ENCODE results near the gene ADGRG2.

The ADGRG2 gene

GRCh38 chrX:19127649-19128168 is 5.4 kb upstream of the ADGRG2 start:
- Histone ChIP-seq H3K36me3 (ENCODE audit: control insufficient read depth in 2 of 2, insufficient read depth in 2 of 2, low read length in 2 of 2) (no peaks in the 10 kb centered on the region), H3K9me3 (ENCODE audit: control insufficient read depth in 2 of 2, low read length in 2 of 2) (peaks cover 0 to 3% of the 10 kb centered on the region in 2 donors), H3K4me3 (ENCODE audit: low read length in 2 of 2) (no peak overlapping the region), H3K9ac (ENCODE audit: low read length in 2 of 2) (no peak overlapping the region), H3K4me1 (ENCODE audit: control insufficient read depth, insufficient read depth, low read length) (no peaks in the 10 kb centered on the region), H3K27ac (ENCODE audit: low read length) (no peak overlapping the region), H3K27me3 (ENCODE audit: control insufficient read depth in 1 of 2, insufficient read depth in 2 of 2, low read length in 2 of 2) (peaks cover 5 to 20% of the 10 kb centered on the region in 2 donors)

GRCh38 chrX:19122641-19123009 is 357 bp upstream of the ADGRG2 start:
- peaks cover 0 to 3% of the 10 kb centered on the region in 2 donors for H3K9me3 ChIP-seq (ENCODE audit: control insufficient read depth in 2 of 2, low read length in 2 of 2)
- peaks cover 3% of the 10 kb centered on the region for H3K4me1 ChIP-seq (ENCODE audit: control insufficient read depth, insufficient read depth, low read length)
- no peak overlapping the region for H3K9ac ChIP-seq (ENCODE audit: low read length in 2 of 2)
- H3K36me3 ChIP-seq (ENCODE audit: control insufficient read depth in 2 of 2, insufficient read depth in 2 of 2, low read length in 2 of 2): no peaks in the 10 kb centered on the region
- H3K27me3 ChIP-seq (ENCODE audit: control insufficient read depth in 1 of 2, insufficient read depth in 2 of 2, low read length in 2 of 2): peaks cover 13 to 33% of the 10 kb centered on the region in 2 donors
- no peak overlapping the region for H3K4me3 ChIP-seq (ENCODE audit: low read length in 2 of 2)
- H3K27ac ChIP-seq (ENCODE audit: low read length): no peak overlapping the region

- H3K36me3 ChIP-seq (ENCODE audit: control insufficient read depth in 2 of 2, insufficient read depth in 2 of 2, low read length in 2 of 2): no peaks in the 10 kb centered on the region
- peak overlapping the region in 1 of 2 donors; percentile 57 for H3K4me3 ChIP-seq (ENCODE audit: low read length in 2 of 2)
- H3K27ac ChIP-seq (ENCODE audit: low read length): no peak overlapping the region
- H3K27me3 ChIP-seq (ENCODE audit: control insufficient read depth in 1 of 2, insufficient read depth in 2 of 2, low read length in 2 of 2): peaks cover 13 to 33% of the 10 kb centered on the region in 2 donors
- H3K4me1 ChIP-seq (ENCODE audit: control insufficient read depth, insufficient read depth, low read length): peaks cover 3% of the 10 kb centered on the region
- H3K9me3 ChIP-seq (ENCODE audit: control insufficient read depth in 2 of 2, low read length in 2 of 2): peaks cover 0 to 3% of the 10 kb centered on the region in 2 donors
- no peak overlapping the region for H3K9ac ChIP-seq (ENCODE audit: low read length in 2 of 2)
Observed at GRCh38 chrX:19121466-19121865, 802 bp downstream of the ADGRG2 start.

GRCh38 chrX:19110642-19111041 is 11.6 kb downstream of the ADGRG2 start:
- Histone ChIP-seq H3K4me1 (ENCODE audit: control insufficient read depth, insufficient read depth, low read length) (no peaks in the 10 kb centered on the region), H3K9me3 (ENCODE audit: control insufficient read depth in 2 of 2, low read length in 2 of 2) (no peaks in the 10 kb centered on the region), H3K4me3 (ENCODE audit: low read length in 2 of 2) (no peak overlapping the region), H3K27me3 (ENCODE audit: control insufficient read depth in 1 of 2, insufficient read depth in 2 of 2, low read length in 2 of 2) (no peaks in the 10 kb centered on the region), H3K36me3 (ENCODE audit: control insufficient read depth in 2 of 2, insufficient read depth in 2 of 2, low read length in 2 of 2) (no peaks in the 10 kb centered on the region), H3K9ac (ENCODE audit: low read length in 2 of 2) (no peak overlapping the region), H3K27ac (ENCODE audit: low read length) (no peak overlapping the region)

GRCh38 chrX:19107035-19107434 is 15.2 kb downstream of the ADGRG2 start:
- Histone ChIP-seq H3K4me1 (ENCODE audit: control insufficient read depth, insufficient read depth, low read length) (no peaks in the 10 kb centered on the region), H3K27ac (ENCODE audit: low read length) (no peak overlapping the region), H3K4me3 (ENCODE audit: low read length in 2 of 2) (no peak overlapping the region), H3K9me3 (ENCODE audit: control insufficient read depth in 2 of 2, low read length in 2 of 2) (no peaks in the 10 kb centered on the region), H3K36me3 (ENCODE audit: control insufficient read depth in 2 of 2, insufficient read depth in 2 of 2, low read length in 2 of 2) (no peaks in the 10 kb centered on the region), H3K27me3 (ENCODE audit: control insufficient read depth in 1 of 2, insufficient read depth in 2 of 2, low read length in 2 of 2) (peaks cover 0 to 5% of the 10 kb centered on the region in 2 donors), H3K9ac (ENCODE audit: low read length in 2 of 2) (no peak overlapping the region)

- Histone ChIP-seq H3K9ac (ENCODE audit: low read length in 2 of 2) (no peak overlapping the region), H3K36me3 (ENCODE audit: control insufficient read depth in 2 of 2, insufficient read depth in 2 of 2, low read length in 2 of 2) (no peaks in the 10 kb centered on the region), H3K4me1 (ENCODE audit: control insufficient read depth, insufficient read depth, low read length) (no peaks in the 10 kb centered on the region), H3K9me3 (ENCODE audit: control insufficient read depth in 2 of 2, low read length in 2 of 2) (no peaks in the 10 kb centered on the region), H3K4me3 (ENCODE audit: low read length in 2 of 2) (no peak overlapping the region), H3K27me3 (ENCODE audit: control insufficient read depth in 1 of 2, insufficient read depth in 2 of 2, low read length in 2 of 2) (peaks cover 0 to 5% of the 10 kb centered on the region in 2 donors), H3K27ac (ENCODE audit: low read length) (no peak overlapping the region)
Observed at GRCh38 chrX:19100586-19100985, 21.7 kb downstream of the ADGRG2 start.

- H3K27ac ChIP-seq (ENCODE audit: low read length): no peak overlapping the region
- no peaks in the 10 kb centered on the region for H3K36me3 ChIP-seq (ENCODE audit: control insufficient read depth in 2 of 2, insufficient read depth in 2 of 2, low read length in 2 of 2)
- H3K4me1 ChIP-seq (ENCODE audit: control insufficient read depth, insufficient read depth, low read length): no peaks in the 10 kb centered on the region
- no peaks in the 10 kb centered on the region for H3K9me3 ChIP-seq (ENCODE audit: control insufficient read depth in 2 of 2, low read length in 2 of 2)
- H3K4me3 ChIP-seq (ENCODE audit: low read length in 2 of 2): no peak overlapping the region
- H3K27me3 ChIP-seq (ENCODE audit: control insufficient read depth in 1 of 2, insufficient read depth in 2 of 2, low read length in 2 of 2): peaks cover 0 to 2% of the 10 kb centered on the region in 2 donors
- no peak overlapping the region for H3K9ac ChIP-seq (ENCODE audit: low read length in 2 of 2)
Observed at GRCh38 chrX:19097553-19098283, 24.6 kb downstream of the ADGRG2 start.

GRCh38 chrX:19096586-19096985 is 25.7 kb downstream of the ADGRG2 start:
- Histone ChIP-seq H3K27me3 (ENCODE audit: control insufficient read depth in 1 of 2, insufficient read depth in 2 of 2, low read length in 2 of 2) (peaks cover 0 to 2% of the 10 kb centered on the region in 2 donors), H3K36me3 (ENCODE audit: control insufficient read depth in 2 of 2, insufficient read depth in 2 of 2, low read length in 2 of 2) (no peaks in the 10 kb centered on the region), H3K4me3 (ENCODE audit: low read length in 2 of 2) (no peak overlapping the region), H3K9me3 (ENCODE audit: control insufficient read depth in 2 of 2, low read length in 2 of 2) (no peaks in the 10 kb centered on the region), H3K4me1 (ENCODE audit: control insufficient read depth, insufficient read depth, low read length) (no peaks in the 10 kb centered on the region), H3K9ac (ENCODE audit: low read length in 2 of 2) (no peak overlapping the region), H3K27ac (ENCODE audit: low read length) (no peak overlapping the region)

GRCh38 chrX:19094654-19095053 is 27.6 kb downstream of the ADGRG2 start:
- Histone ChIP-seq H3K9me3 (ENCODE audit: control insufficient read depth in 2 of 2, low read length in 2 of 2) (peaks cover under 1 to 4% of the 10 kb centered on the region in 2 donors), H3K27ac (ENCODE audit: low read length) (no peak overlapping the region), H3K27me3 (ENCODE audit: control insufficient read depth in 1 of 2, insufficient read depth in 2 of 2, low read length in 2 of 2) (peaks cover 0 to 3% of the 10 kb centered on the region in 2 donors), H3K9ac (ENCODE audit: low read length in 2 of 2) (no peak overlapping the region), H3K4me3 (ENCODE audit: low read length in 2 of 2) (no peak overlapping the region), H3K36me3 (ENCODE audit: control insufficient read depth in 2 of 2, insufficient read depth in 2 of 2, low read length in 2 of 2) (no peaks in the 10 kb centered on the region), H3K4me1 (ENCODE audit: control insufficient read depth, insufficient read depth, low read length) (no peaks in the 10 kb centered on the region)

GRCh38 chrX:19091596-19091995 is 30.7 kb downstream of the ADGRG2 start:
- no peak overlapping the region for H3K4me3 ChIP-seq (ENCODE audit: low read length in 2 of 2)
- H3K36me3 ChIP-seq (ENCODE audit: control insufficient read depth in 2 of 2, insufficient read depth in 2 of 2, low read length in 2 of 2): no peaks in the 10 kb centered on the region
- H3K9me3 ChIP-seq (ENCODE audit: control insufficient read depth in 2 of 2, low read length in 2 of 2): peaks cover 3 to 4% of the 10 kb centered on the region in 2 donors
- no peak overlapping the region for H3K9ac ChIP-seq (ENCODE audit: low read length in 2 of 2)
- H3K4me1 ChIP-seq (ENCODE audit: control insufficient read depth, insufficient read depth, low read length): no peaks in the 10 kb centered on the region
- peaks cover 0 to 3% of the 10 kb centered on the region in 2 donors for H3K27me3 ChIP-seq (ENCODE audit: control insufficient read depth in 1 of 2, insufficient read depth in 2 of 2, low read length in 2 of 2)
- no peak overlapping the region for H3K27ac ChIP-seq (ENCODE audit: low read length)

GRCh38 chrX:19089555-19090040 is 32.7 kb downstream of the ADGRG2 start:
- H3K27me3 ChIP-seq (ENCODE audit: control insufficient read depth in 1 of 2, insufficient read depth in 2 of 2, low read length in 2 of 2): peaks cover 0 to 3% of the 10 kb centered on the region in 2 donors
- H3K4me3 ChIP-seq (ENCODE audit: low read length in 2 of 2): no peak overlapping the region
- no peaks in the 10 kb centered on the region for H3K4me1 ChIP-seq (ENCODE audit: control insufficient read depth, insufficient read depth, low read length)
- peaks cover 3 to 4% of the 10 kb centered on the region in 2 donors for H3K9me3 ChIP-seq (ENCODE audit: control insufficient read depth in 2 of 2, low read length in 2 of 2)
- no peak overlapping the region for H3K27ac ChIP-seq (ENCODE audit: low read length)
- no peaks in the 10 kb centered on the region for H3K36me3 ChIP-seq (ENCODE audit: control insufficient read depth in 2 of 2, insufficient read depth in 2 of 2, low read length in 2 of 2)
- H3K9ac ChIP-seq (ENCODE audit: low read length in 2 of 2): no peak overlapping the region
